NB4 (cell line): ENCODE results near the gene MMP23B.

Experiments
- DNase-seq: peaks from one replicate; pipeline ENCODE4 v3.0.0; 2010; ENCODE audit warnings: low read depth
- H3K4me3 ChIP-seq: one replicate; pipeline ENCODE4 v1.5.1; 2011; ENCODE audit warnings: mild to moderate bottlenecking, low read depth, low read length, moderate library complexity
- CTCF ChIP-seq: IDR thresholded peaks from one replicate; pipeline ENCODE4 v1.5.1; 2012; ENCODE audit warnings: low read depth, low read length
- MAX ChIP-seq: IDR thresholded peaks from 2 replicates; pipeline ENCODE4 v1.6.1; 2011; ENCODE audit warnings: low read depth, low read length
- MYC ChIP-seq: IDR thresholded peaks from 2 replicates; pipeline ENCODE4 v1.6.1; 2011; ENCODE audit warnings: low read depth, low read length
- POLR2A ChIP-seq: IDR thresholded peaks from 2 replicates; pipeline ENCODE4 v1.6.1; 2011; ENCODE audit warnings: mild to moderate bottlenecking; ENCODE audit not compliant: insufficient read length; ENCODE audit errors: extremely low read depth

The MMP23B gene

GRCh38 chr1:1626207-1627141 is 5.5 kb upstream of the MMP23B start:
- no peak for DNase-seq
- TF ChIP-seq POLR2A: no peak
- no peak for TF ChIP-seq MAX
- no peak for TF ChIP-seq CTCF
- no peak for TF ChIP-seq MYC
- no peak overlapping the region for H3K4me3 ChIP-seq

- TF ChIP-seq CTCF (no peak), MYC (no peak), MAX (no peak)
- DNase-seq: no peak
- no peak overlapping the region for H3K4me3 ChIP-seq
Measured at GRCh38 chr1:1627261-1627828, 4.6 kb upstream of the MMP23B start.

- no peak overlapping the region for H3K4me3 ChIP-seq
- DNase-seq: no peak
- TF ChIP-seq MYC: no peak
- no peak for TF ChIP-seq MAX
- TF ChIP-seq POLR2A: no peak
- TF ChIP-seq CTCF: no peak
Measured at GRCh38 chr1:1627829-1628753, 3.9 kb upstream of the MMP23B start.

- TF ChIP-seq POLR2A (no peak), MAX (no peak), CTCF (no peak), MYC (no peak)
- DNase-seq: no peak
- H3K4me3 ChIP-seq: no peak overlapping the region
Measured at GRCh38 chr1:1628754-1629429, 3.1 kb upstream of the MMP23B start.

- no peak overlapping the region for H3K4me3 ChIP-seq
- DNase-seq: no peak
- TF ChIP-seq MYC: no peak
- TF ChIP-seq POLR2A: no peak
- TF ChIP-seq CTCF: no peak
- TF ChIP-seq MAX: no peak
Measured at GRCh38 chr1:1629430-1630190, 2.4 kb upstream of the MMP23B start.
